Transverse colon (tissue), 4 donors: ENCODE results near the gene MBNL1. TPM values are rescaled to one million over a fixed set of nuclear protein-coding genes. Genes with fewer than 3 reads are reported as not detected.
A peak's percentile ranks its signal among the peaks of the same experiment; 100 is the strongest.

ENCODE experiments used
- DNase-seq: peaks from one replicate; pipeline ENCODE4 v3.0.0-alpha.2; 2019
- H3K27ac ChIP-seq, 4 donors: fragments of 200-600 bp; sonication (generic); 2 replicates each; pipeline ENCODE4 v1.5.1; 2016 to 2018; ENCODE audit warnings: inconsistent platforms in 4 of 4
- H3K27me3 ChIP-seq: fragments of 200-600 bp; sonication (generic); 2 replicates; pipeline ENCODE4 v1.5.1; 2017; ENCODE audit warnings: inconsistent platforms
- H3K36me3 ChIP-seq, 4 donors: fragments of 200-600 bp; sonication (generic); 2 replicates each; pipeline ENCODE4 v1.5.1; 2017 to 2019; ENCODE audit warnings: inconsistent platforms in 4 of 4
- H3K4me1 ChIP-seq, 4 donors: fragments of 200-600 bp; sonication (generic); 2 replicates each; pipeline ENCODE4 v1.5.1; 2017 to 2020; ENCODE audit warnings: inconsistent platforms in 4 of 4
- H3K4me3 ChIP-seq, 4 donors: fragments of 200-600 bp; sonication (generic); 1 replicate in 1 of 4; 2 replicates in 3 of 4; pipeline versions ENCODE4 v1.5.1 to v1.6.1; 2017 to 2019; ENCODE audit warnings: inconsistent platforms in 4 of 4
- H3K9me3 ChIP-seq, 2 donors: fragments of 200-600 bp; sonication (generic); 2 replicates each; pipeline ENCODE4 v1.5.1; 2017 to 2019; ENCODE audit warnings: inconsistent platforms in 2 of 2
- EP300 ChIP-seq: sonication (generic); formaldehyde crosslinking; IDR thresholded peaks from one replicate; pipeline ENCODE4 v1.6.1; 2017; ENCODE audit warnings: antibody characterized with exemption, low read depth
- POLR2A ChIP-seq: fragments of 450-650 bp; IDR thresholded peaks from one replicate; pipeline ENCODE4 v1.6.1; 2016; ENCODE audit warnings: antibody characterized with exemption, mild to moderate bottlenecking, moderate library complexity
- POLR2AphosphoS5 ChIP-seq, 3 donors: sonication (generic); formaldehyde crosslinking; IDR thresholded peaks; one replicate each; pipeline ENCODE4 v1.6.1; 2016; ENCODE audit warnings: antibody characterized with exemption in 3 of 3
- WGBS, 2 donors: methylation state at CpG; one replicate each; pipeline ENCODE4 v1.1.5; 2018; ENCODE audit warnings: low coverage in 1 of 2; 5-methylcytosine and 5-hydroxymethylcytosine counted together
- in situ Hi-C, 4 donors: fragments of 200-750 bp; cut with MboI; loops; one replicate each; pipeline versions ENCODE4 v1.15.0 to v1.15.1; 2017; ENCODE audit warnings: low sequenced_read_pairs in 3 of 4, low pct_ligation_motif_present in 1 of 4, low pct_unique_long_range_greater_than_20kb in 1 of 4
- intact Hi-C: fragments of 100-400 bp; cut with DNase I; formaldehyde crosslinking; loops from one replicate; pipeline ENCODE4 v1.15.1; 2023; ENCODE audit warnings: low total_unique reads
- total RNA-seq, 4 donors: library from RNA; depleted of rRNA; stranded (reverse); fragments of >200 nt; gene quantifications; one replicate each; pipeline ENCODE4 v1.1.0, GENCODE V29; 2016
- TF ChIP-seq, protein P1 (sequence below), 5 experiments: fragments of 200-600 bp in 3 of 5; fragments of 450-650 bp in 2 of 5; sonication (generic) in 3 of 5; IDR thresholded peaks; 1 replicate in 2 of 5; 2 replicates in 3 of 5; pipeline ENCODE4 v1.5.1; 2016 to 2017; ENCODE audit warnings: antibody characterized with exemption in 5 of 5, inconsistent platforms in 3 of 5, mild to moderate bottlenecking in 2 of 5, moderate library complexity in 1 of 5

Gene MBNL1
- total RNA-seq, 4 donors from 2014 or later, result 232 to 658 (median 509) TPM

DNA sequence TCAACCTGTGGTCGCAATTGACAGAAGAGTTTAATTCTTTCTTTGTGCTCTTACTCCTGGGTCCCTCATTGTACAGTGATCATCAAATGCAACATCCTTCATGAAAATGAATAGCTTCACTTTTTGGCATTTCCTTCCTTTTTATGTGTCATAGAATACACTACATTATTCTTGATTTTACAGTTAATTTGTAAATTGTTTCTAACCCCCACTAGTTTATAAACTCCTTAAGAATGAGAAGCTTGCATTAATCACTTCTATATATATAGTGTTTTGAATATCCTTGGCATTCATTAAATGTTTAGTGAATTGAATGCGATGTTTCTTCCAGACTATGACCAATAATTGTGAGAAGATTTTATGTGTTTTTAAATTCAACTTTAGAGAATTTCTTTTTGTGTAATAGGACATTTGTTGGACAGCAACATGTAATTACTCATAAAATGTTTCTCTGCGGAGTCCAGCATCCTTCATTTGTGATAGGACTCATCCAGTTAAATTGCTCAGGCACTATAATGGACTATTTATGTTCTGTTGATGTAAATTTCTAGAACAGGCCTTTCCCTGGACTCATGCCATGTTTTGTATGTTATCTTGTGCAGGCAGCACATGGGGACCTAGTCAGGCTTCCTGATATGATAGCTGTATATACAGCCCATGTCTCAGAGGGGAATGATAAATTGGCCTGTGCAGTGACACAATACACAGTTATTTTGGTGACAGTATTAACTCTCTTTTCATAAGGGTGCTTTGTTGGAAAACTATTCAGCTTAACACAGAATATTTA, 51.3 kb downstream of the MBNL1 start:
- intact Hi-C loops, result no loop called here
- no peaks in the 10 kb centered on the region for H3K27me3 ChIP-seq
- peak overlapping the region; percentile 51 to 67 (median 60) for H3K27ac ChIP-seq
- 74 to 76% methylated on average over 3 of the region's 3 CpGs for WGBS, 2 donors
- DNase-seq, result no peak
- in situ Hi-C loops, result no loop called here
- H3K4me1 ChIP-seq, result peaks cover 24 to 73% (median 38%) of the 10 kb centered on the region in 4 donors
- TF ChIP-seq POLR2AphosphoS5 (IDR thresholded peaks at IDR 0.05), result peak in 2 of 3 donors; percentile 7 to 9
- TF ChIP-seq EP300, result no peak
- H3K4me3 ChIP-seq, result no peak overlapping the region
- no peaks in the 10 kb centered on the region for H3K36me3 ChIP-seq
- H3K9me3 ChIP-seq, result no peaks in the 10 kb centered on the region

DNA sequence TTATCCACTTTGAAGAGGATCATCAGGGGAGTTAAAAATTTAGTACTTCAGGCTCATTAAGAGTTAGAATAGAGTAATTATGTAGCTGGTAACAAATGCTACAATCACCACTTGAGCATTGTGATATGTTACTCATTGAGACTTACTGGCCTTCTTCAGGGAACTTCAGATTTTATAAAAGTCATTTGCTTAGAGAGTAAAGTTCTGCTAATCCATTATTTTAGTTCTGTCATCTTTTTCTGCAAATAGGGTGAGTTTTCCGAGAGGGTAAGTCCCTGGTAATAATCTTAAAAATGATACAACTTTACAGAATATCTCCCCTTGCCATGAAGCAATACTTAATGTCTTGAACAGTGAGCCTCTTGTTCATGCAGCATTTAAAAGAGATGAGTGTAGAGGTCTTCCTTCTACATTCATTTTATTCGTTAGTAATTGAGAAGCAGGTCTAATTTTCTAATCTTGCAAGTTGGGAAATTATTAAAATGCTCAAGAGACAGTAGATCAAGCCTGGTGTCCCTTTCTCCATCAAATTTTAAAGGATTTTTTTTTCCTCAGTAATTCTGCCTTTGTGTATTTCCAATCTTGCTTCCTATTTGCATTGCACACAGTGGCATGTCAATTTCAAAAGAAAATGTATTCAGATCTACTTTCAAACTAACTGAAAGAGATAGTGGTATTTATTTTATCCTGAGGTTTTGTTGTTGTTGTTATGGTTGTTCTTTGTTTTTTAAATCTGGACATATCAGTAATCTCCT, 52.6 kb downstream of the MBNL1 start:
- H3K4me1 ChIP-seq, result peaks cover 24 to 67% (median 27%) of the 10 kb centered on the region in 4 donors
- peak overlapping the region; percentile 51 to 67 (median 60) for H3K27ac ChIP-seq
- no peaks in the 10 kb centered on the region for H3K36me3 ChIP-seq
- DNase-seq, result no peak
- no peaks in the 10 kb centered on the region for H3K27me3 ChIP-seq
- intact Hi-C loops, result no loop called here
- no peak overlapping the region for H3K4me3 ChIP-seq
- H3K9me3 ChIP-seq, result no peaks in the 10 kb centered on the region
- TF ChIP-seq EP300 (no peak), POLR2A (no peak), POLR2AphosphoS5 (IDR thresholded peaks at IDR 0.05) (no peak)
- TF ChIP-seq, protein P1, sequence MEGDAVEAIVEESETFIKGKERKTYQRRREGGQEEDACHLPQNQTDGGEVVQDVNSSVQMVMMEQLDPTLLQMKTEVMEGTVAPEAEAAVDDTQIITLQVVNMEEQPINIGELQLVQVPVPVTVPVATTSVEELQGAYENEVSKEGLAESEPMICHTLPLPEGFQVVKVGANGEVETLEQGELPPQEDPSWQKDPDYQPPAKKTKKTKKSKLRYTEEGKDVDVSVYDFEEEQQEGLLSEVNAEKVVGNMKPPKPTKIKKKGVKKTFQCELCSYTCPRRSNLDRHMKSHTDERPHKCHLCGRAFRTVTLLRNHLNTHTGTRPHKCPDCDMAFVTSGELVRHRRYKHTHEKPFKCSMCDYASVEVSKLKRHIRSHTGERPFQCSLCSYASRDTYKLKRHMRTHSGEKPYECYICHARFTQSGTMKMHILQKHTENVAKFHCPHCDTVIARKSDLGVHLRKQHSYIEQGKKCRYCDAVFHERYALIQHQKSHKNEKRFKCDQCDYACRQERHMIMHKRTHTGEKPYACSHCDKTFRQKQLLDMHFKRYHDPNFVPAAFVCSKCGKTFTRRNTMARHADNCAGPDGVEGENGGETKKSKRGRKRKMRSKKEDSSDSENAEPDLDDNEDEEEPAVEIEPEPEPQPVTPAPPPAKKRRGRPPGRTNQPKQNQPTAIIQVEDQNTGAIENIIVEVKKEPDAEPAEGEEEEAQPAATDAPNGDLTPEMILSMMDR (IDR thresholded peaks at IDR 0.05), result no peak
- 23 to 74% methylated on average over 2 of the region's 2 CpGs for WGBS, 2 donors
- in situ Hi-C loops, result no loop called here

DNA sequence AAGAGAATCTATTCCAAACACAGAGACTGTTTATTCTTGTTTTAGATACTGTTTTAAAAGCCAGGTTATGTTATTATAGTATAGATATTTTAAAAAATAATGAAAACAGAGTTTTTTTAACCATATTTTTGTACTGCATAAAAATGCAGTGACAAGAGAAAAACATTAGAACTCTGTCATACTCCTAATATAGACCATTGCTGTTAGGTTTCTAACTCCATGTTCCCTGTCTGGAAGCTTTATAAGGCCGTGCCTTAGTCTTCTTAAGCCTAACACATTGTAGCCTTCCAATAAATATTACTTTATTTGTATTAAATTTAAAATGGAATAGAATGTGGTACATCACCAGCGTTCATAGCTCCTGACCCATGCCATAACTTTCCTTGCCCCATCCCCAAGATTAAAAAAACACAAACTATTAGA, 53.2 kb downstream of the MBNL1 start:
- Histone ChIP-seq H3K27me3 (no peaks in the 10 kb centered on the region), H3K4me3 (no peak overlapping the region), H3K9me3 (no peaks in the 10 kb centered on the region), H3K36me3 (no peaks in the 10 kb centered on the region), H3K4me1 (peaks cover 23 to 64% (median 26%) of the 10 kb centered on the region in 4 donors), H3K27ac (peak overlapping the region; percentile 51 to 67 (median 60))
- 65 to 71% methylated on average over 2 of the region's 2 CpGs for WGBS, 2 donors
- in situ Hi-C loops (no loop called here), intact Hi-C loops (no loop called here)
- TF ChIP-seq POLR2A (no peak), POLR2AphosphoS5 (IDR thresholded peaks at IDR 0.05) (no peak), EP300 (no peak)
- TF ChIP-seq, protein P1 (IDR thresholded peaks at IDR 0.05), result no peak
- DNase-seq, result no peak

DNA sequence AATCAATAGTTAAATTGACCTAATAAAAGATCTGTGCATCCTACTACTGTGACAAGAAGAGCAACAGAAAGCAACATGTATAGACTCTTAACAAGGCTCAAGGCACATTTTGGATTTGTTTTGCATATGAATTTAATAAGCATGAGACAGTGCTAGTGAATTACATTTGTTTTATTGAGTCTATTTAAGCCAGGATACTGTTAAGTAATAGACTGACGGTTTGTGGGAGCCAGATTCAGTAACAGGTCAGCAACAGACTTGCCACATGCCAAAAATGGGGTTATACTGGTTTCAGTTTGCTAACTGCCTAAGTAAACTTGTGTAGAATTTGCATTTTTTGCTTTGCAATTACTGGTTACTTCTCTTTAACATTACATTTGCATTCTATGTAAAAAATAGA, 54.0 kb downstream of the MBNL1 start:
- H3K4me1 ChIP-seq, result peaks cover 24 to 64% (median 30%) of the 10 kb centered on the region in 4 donors
- TF ChIP-seq POLR2AphosphoS5 (IDR thresholded peaks at IDR 0.05) (peak in 1 of 3 donors; percentile 26), EP300 (no peak)
- no peak overlapping the region for H3K4me3 ChIP-seq
- intact Hi-C loops (no loop called here), in situ Hi-C loops (no loop called here)
- H3K27ac ChIP-seq, result peak overlapping the region; percentile 51 to 67 (median 60)
- no peaks in the 10 kb centered on the region for H3K36me3 ChIP-seq
- no peaks in the 10 kb centered on the region for H3K9me3 ChIP-seq
- WGBS, 2 donors, result 17% methylated on average over 1 of the region's 1 CpG; no CpG with 5 or more reads in 1 of the 2 donors
- no peaks in the 10 kb centered on the region for H3K27me3 ChIP-seq
- no peak for DNase-seq

DNA sequence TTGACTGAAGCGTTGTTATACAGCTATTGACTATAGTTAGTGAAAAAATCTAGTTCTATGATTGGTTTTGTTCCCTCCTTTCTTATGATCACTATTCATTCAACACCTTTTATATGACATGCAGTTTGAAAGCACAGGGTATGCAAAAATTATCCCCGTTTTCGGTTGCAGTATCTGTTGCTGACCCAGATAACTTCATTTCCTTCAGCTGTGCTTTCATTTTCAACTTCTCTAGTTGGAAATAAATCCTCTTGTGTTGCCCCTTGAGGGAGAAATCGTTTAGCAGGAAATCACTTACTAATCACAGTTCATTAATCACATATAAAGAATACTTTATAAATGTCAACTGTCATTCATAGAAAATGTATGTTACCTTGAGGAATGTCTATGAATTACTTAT, 55.1 kb downstream of the MBNL1 start:
- Histone ChIP-seq H3K9me3 (no peaks in the 10 kb centered on the region), H3K27me3 (no peaks in the 10 kb centered on the region), H3K27ac (peak overlapping the region; percentile 51 to 67 (median 60)), H3K36me3 (no peaks in the 10 kb centered on the region), H3K4me3 (no peak overlapping the region), H3K4me1 (peaks cover 29 to 66% (median 39%) of the 10 kb centered on the region in 4 donors)
- DNase-seq, result no peak
- intact Hi-C loops, result no loop called here
- TF ChIP-seq POLR2AphosphoS5 (IDR thresholded peaks at IDR 0.05) (no peak), EP300 (no peak), POLR2A (no peak)
- TF ChIP-seq, protein P1 (IDR thresholded peaks at IDR 0.05), result no peak
- 52 to 58% methylated on average over 4 of the region's 4 CpGs for WGBS, 2 donors
- in situ Hi-C loops, result no loop called here
